HG02610 (cell line): Measurements from ENCODE around the gene PKD1L1.
"Not testable (repeated sequence)": the region's sequence is repeated elsewhere in the genome, so short reads cannot be mapped to it uniquely, and the experiment has no call there.

ENCODE experiments used
- ATAC-seq: cut with Tn5 transposase; IDR thresholded peaks from one replicate; pipeline ENCODE4 v1.9.1; 2021; ENCODE audit warnings: mild to moderate bottlenecking, moderate library complexity; ENCODE audit not compliant: unreplicated experiment

PKD1L1 gene

GRCh38 chr7:47772492-47772891 is 175.8 kb downstream of the PKD1L1 start:
- ATAC-seq = no peak

GRCh38 chr7:47771990-47772360 is 176.3 kb downstream of the PKD1L1 start:
- ATAC-seq = no peak

- no peak for ATAC-seq
These were observed 176.8 kb downstream of the PKD1L1 start for GRCh38 chr7:47771336-47771989.

GRCh38 chr7:47766126-47766525 is 182.1 kb downstream of the PKD1L1 start:
- ATAC-seq = no peak

- no peak for ATAC-seq
These were observed 182.8 kb downstream of the PKD1L1 start for GRCh38 chr7:47765373-47765979.

- ATAC-seq = no peak
These were observed 183.5 kb downstream of the PKD1L1 start for GRCh38 chr7:47764746-47765145.

GRCh38 chr7:47763063-47763974 is 184.9 kb downstream of the PKD1L1 start:
- no peak for ATAC-seq

- ATAC-seq = no peak
These were observed 185.6 kb downstream of the PKD1L1 start for GRCh38 chr7:47762746-47763062.

- ATAC-seq = no peak
These were observed 186.1 kb downstream of the PKD1L1 start for GRCh38 chr7:47762207-47762606.

GRCh38 chr7:47759056-47759706 is 189.1 kb downstream of the PKD1L1 start:
- ATAC-seq = no peak

GRCh38 chr7:47758546-47758945 is 189.7 kb downstream of the PKD1L1 start:
- no peak for ATAC-seq

GRCh38 chr7:47757921-47758411 is 190.3 kb downstream of the PKD1L1 start:
- no peak for ATAC-seq

GRCh38 chr7:47756636-47757035 is 191.6 kb downstream of the PKD1L1 start:
- no peak for ATAC-seq

- no peak for ATAC-seq
These were observed 193.0 kb downstream of the PKD1L1 start for GRCh38 chr7:47755248-47755647.

GRCh38 chr7:47751724-47752123 is 196.5 kb downstream of the PKD1L1 start:
- ATAC-seq = not testable (repeated sequence)

GRCh38 chr7:47751043-47751442 is 197.2 kb downstream of the PKD1L1 start:
- ATAC-seq = no peak

- no peak for ATAC-seq
These were observed 200.2 kb downstream of the PKD1L1 start for GRCh38 chr7:47748041-47748440.

GRCh38 chr7:47747160-47747559 is 201.1 kb downstream of the PKD1L1 start:
- no peak for ATAC-seq

- ATAC-seq = no peak
These were observed 201.8 kb downstream of the PKD1L1 start for GRCh38 chr7:47746468-47746867.

- ATAC-seq = no peak
These were observed 203.4 kb downstream of the PKD1L1 start for GRCh38 chr7:47744883-47745282.

- no peak for ATAC-seq
These were observed 204.2 kb downstream of the PKD1L1 start for GRCh38 chr7:47743965-47744591.
